Activated CD4-positive, alpha-beta T cell treated with anti-CD3 and anti-CD28 coated beads, Interleukin-2, amount 50 U/mL, for 1 hour (primary cell): Measurements from ENCODE around the gene RASGRP1.

Experiments used
- DNase-seq: peaks from one replicate; pipeline ENCODE4 v3.0.0-alpha.2; 2020

RASGRP1 gene

GRCh38 chr15:38534691-38535090, 29.9 kb downstream of the RASGRP1 start:
- no peak for DNase-seq

GRCh38 chr15:38533926-38534325, 30.7 kb downstream of the RASGRP1 start:
- DNase-seq: no peak

- no peak for DNase-seq
Measured at GRCh38 chr15:38533416-38533915, 31.1 kb downstream of the RASGRP1 start.

- DNase-seq: no peak
Measured at GRCh38 chr15:38532728-38533127, 31.9 kb downstream of the RASGRP1 start.

GRCh38 chr15:38531509-38531908, 33.1 kb downstream of the RASGRP1 start:
- no peak for DNase-seq

- DNase-seq: no peak
Measured at GRCh38 chr15:38530113-38530512, 34.5 kb downstream of the RASGRP1 start.

- no peak for DNase-seq
Measured at GRCh38 chr15:38528294-38528693, 36.3 kb downstream of the RASGRP1 start.

- DNase-seq: no peak
Measured at GRCh38 chr15:38526158-38526557, 38.5 kb downstream of the RASGRP1 start.

GRCh38 chr15:38525489-38525888, 39.1 kb downstream of the RASGRP1 start:
- no peak for DNase-seq

- no peak for DNase-seq
Measured at GRCh38 chr15:38524156-38524555, 40.5 kb downstream of the RASGRP1 start.

GRCh38 chr15:38522922-38523321, 41.7 kb downstream of the RASGRP1 start:
- DNase-seq: no peak

GRCh38 chr15:38521316-38521715, 43.3 kb downstream of the RASGRP1 start:
- DNase-seq: no peak

- no peak for DNase-seq
Measured at GRCh38 chr15:38520035-38520434, 44.6 kb downstream of the RASGRP1 start.

GRCh38 chr15:38518084-38518483, 46.5 kb downstream of the RASGRP1 start:
- DNase-seq: no peak

GRCh38 chr15:38517312-38517975, 47.2 kb downstream of the RASGRP1 start:
- DNase-seq: no peak

- DNase-seq: no peak
Measured at GRCh38 chr15:38516626-38517025, 48.0 kb downstream of the RASGRP1 start.

- DNase-seq: no peak
Measured at GRCh38 chr15:38514601-38515000, 50.0 kb downstream of the RASGRP1 start.

GRCh38 chr15:38512901-38513300, 51.7 kb downstream of the RASGRP1 start:
- no peak for DNase-seq

GRCh38 chr15:38509152-38509551, 55.5 kb downstream of the RASGRP1 start:
- no peak for DNase-seq

- DNase-seq: no peak
Measured at GRCh38 chr15:38508647-38509046, 56.0 kb downstream of the RASGRP1 start.

- no peak for DNase-seq
Measured at GRCh38 chr15:38507570-38507969, 57.0 kb downstream of the RASGRP1 start.

GRCh38 chr15:38506997-38507396, 57.6 kb downstream of the RASGRP1 start:
- no peak for DNase-seq

GRCh38 chr15:38504680-38505467, 59.7 kb downstream of the RASGRP1 start:
- DNase-seq: no peak

GRCh38 chr15:38503496-38503895, 61.1 kb downstream of the RASGRP1 start:
- no peak for DNase-seq
